Iris pigment epithelial cell (primary cell): Measurements from ENCODE around the gene PPM1M.

Experiments used
- DNase-seq: peaks from one replicate; pipeline ENCODE4 v3.0.0-alpha.2; 2011; ENCODE audit warnings: low read depth

Gene PPM1M

GRCh38 chr3:52216585-52217408 is 28.8 kb upstream of the PPM1M start:
- DNase-seq, result peak; percentile 69

DNA sequence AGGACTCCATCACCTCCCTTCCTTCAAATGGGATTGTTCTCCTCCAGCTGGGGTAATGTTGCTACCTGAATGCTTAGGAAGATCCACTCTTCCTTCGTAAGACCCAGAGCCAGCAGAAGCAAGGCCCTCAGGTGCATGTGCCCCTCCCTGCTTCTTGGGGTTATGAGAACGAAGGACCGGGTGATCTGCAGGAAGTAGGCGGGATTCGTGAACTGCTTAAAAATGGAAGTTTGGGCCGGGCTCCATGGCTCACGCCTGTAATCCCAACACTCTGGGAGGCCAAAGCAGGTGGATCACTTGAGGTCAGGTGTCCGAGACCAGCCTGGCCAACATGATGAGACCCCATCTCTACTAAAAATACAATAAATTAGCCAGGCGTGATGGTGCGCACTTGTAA is 28.2 kb upstream of the PPM1M start:
- no peak for DNase-seq

DNA sequence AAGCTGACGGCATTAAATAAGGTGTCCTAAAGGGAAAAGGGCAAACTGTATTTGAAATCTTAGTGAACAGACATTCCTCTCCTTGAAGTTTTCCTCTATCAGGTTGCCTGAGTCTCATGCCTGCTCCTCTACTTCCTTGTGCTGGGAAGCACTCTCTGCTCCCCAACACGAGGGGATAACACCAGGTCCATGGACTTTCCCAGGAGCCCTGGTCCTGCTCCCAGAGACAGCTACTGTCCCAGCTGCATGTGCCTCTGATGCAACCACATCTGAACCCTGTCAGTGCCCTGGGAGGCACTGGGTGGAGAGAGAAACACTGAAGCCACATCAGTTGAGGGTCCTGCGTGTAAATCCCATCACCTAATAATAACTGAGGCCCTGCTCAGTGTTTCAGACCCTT is 27.5 kb upstream of the PPM1M start:
- no peak for DNase-seq

DNA sequence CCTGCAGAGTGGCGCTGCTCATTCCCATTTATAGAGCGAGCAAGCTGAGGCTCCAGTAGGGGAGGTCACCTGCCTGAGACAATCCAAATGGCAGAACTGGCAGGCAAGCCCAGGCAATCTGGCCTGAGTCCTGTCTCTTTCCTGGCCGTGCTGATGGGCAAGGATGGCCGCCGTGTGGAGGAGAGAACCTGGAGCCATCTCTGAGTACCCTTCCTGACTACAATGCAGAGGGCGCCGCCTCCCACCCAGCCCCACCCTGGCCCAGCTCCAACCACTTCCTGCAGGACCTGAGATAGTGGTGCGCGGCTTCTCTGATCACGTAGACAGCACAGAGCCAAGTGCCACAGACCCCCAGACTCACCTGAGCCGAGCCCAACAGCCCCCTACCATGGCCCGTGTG is 27.1 kb upstream of the PPM1M start:
- no peak for DNase-seq

DNA sequence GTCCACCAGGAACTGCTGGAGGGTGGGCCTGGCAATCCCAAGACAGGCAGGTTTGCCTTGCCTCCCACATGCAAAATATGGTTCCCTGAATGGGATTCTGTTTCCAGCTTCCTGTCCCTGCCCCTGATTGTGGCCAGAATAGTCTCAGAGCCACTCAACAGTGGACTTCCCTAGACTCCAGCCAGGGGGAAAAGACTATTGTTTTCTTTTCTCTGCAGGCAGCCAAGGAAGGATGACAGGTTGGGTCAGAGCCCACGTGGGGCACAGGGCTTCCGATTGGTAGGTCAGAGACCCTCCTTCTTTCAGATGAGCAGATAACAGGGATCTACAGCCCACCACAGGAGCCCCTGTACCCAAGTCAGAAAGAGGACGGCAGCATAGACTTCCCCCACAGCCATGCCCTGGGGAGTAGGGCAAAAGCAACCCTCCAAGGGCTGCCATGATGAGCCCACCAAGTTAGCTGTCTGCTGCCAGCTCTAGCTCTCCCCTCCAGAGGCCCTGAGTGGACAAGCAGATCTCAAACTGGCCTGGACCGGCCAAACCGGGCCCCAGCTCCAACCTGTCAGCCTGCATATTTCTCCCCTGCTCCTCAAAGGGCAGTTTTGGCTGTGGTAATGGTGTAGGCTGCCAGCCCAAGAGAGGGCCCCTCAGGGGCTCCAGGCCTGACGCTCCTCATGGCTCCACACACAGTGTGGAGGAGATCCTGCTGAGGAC is 26.5 kb upstream of the PPM1M start:
- DNase-seq, result no peak

DNA sequence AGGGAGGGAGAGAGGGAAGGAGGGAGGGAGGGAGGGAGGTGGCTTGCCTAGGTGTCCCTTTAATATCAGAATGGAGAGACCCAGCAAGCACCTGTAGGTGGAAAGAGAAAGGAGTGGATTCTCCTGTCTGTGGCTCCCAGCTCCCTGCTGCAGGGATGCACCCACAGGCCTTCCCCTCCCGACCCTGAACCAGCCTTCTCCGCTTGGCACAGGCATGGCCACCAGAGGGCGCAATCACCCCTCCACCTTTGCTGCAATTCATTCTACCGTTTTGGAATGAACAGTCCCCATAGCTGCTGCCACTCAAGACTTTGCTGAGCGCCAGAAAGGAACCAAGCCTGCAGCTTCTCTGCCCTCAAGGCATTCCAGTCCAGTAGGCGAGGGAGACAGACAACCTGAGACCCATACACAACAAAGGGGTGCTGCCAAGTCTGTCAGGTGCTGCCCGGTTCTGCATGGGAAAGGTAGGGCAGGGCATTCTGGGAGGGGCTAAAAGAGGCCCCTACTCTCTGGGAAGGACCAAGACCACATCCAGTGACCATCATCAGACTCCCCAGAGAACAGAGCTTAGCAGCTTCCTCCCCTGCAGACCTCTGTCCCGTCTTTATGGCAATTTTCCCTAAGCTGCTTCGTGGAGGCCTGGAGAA is 25.1 kb upstream of the PPM1M start:
- DNase-seq, result peak; percentile 56

- DNase-seq, result no peak
Observed at GRCh38 chr3:52221141-52221562, 24.4 kb upstream of the PPM1M start.

GRCh38 chr3:52221563-52222318 is 23.8 kb upstream of the PPM1M start:
- no peak for DNase-seq

GRCh38 chr3:52222319-52223221 is 23.0 kb upstream of the PPM1M start:
- DNase-seq, result no peak

- DNase-seq, result no peak
Observed at GRCh38 chr3:52223449-52224408, 21.8 kb upstream of the PPM1M start.

DNA sequence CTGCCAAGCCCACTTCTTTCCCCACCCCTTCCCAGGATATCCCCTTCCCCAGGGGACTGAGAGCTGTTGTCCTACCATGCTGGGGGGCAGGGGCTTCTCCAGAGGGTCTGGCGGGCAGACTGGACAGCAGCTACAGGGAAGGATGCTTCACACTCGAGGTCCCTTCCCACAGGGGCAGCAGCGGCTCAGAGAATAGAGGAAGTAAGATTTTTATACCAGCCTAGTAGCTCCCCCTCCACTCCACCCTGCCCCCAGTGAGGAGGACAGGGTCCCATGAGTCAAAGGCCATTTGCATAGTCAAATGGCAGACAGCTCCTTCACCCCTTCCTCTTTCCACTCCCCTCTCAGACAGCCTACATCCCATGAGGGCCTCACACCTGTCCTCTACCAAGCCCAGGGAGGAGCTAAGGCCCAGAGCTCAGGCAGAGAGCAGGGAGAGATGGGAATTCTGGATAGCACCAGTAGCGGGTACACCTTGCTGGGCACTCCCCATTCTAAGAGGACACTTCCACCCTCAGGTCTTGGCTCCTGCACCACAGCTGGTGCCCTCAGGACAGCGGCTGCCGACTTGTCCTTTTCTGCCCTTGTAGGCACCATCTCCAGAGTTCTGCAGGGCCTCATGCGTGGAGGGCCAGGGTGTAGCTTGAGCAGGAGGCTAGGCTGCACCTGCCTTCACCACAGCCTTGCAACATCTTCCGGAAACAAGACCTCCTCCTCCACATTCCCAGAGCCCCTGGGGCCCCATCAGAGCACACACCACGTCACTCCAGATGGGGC is 19.9 kb upstream of the PPM1M start, which contains the start of gene TLR9:
TLR9 (minus strand) TSS at position 194 of the 777 bp plus-strand sequence; CDS start at position 78, 116 bp downstream.
- no peak for DNase-seq

DNA sequence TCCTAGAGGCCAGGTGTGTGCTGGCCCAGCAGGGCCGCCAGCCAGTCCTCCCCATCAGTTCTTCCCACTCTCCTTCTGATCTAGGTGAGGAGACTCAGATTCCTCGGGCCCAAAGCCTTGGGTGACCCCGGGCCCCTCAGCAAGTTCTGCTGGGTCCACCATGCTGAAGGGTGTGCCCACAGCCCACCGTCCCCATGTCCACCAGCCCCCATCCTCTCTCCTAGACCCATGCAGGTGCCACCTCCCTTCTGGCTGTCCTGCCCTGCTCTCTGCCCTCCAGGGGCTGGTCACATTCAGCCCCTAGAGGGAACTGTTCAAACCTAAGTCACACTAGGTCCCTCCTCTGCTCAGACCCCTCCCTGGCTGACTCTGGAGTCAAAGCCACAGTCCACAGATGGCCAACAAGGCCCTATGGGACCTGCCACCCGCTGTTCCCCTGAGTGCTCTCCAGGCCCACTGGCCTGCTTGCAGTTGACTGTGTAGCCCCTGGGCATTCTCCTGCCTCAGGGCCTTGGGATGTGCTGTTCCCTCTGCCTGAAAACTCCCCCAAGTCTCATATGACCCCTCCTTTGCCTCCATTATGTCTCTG is 19.2 kb upstream of the PPM1M start:
- DNase-seq, result no peak

- no peak for DNase-seq
Observed at GRCh38 chr3:52227117-52227516, 18.4 kb upstream of the PPM1M start.

- no peak for DNase-seq
Observed at GRCh38 chr3:52227766-52228165, 17.8 kb upstream of the PPM1M start.

DNA sequence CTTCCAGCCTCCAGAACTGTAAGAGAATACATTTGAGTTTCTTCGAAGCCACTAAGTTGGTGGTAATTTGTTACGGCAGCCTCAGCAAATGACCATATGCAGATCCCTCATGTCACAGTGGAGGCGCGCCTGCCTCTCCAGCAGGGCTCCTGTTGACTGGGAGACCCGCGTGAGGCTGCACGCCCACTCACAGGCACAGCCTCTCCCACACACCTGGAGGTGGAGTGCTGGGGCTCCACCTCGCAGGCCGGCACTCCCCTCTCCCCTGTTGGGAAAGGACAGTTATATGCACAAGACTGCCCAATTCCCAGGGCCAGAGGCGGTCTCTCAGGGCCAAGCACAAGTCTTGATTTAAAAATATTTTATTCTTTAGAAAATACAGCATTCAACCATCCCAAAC is 17.3 kb upstream of the PPM1M start:
- DNase-seq, result no peak

GRCh38 chr3:52228751-52229291 is 16.7 kb upstream of the PPM1M start:
- DNase-seq, result no peak

DNA sequence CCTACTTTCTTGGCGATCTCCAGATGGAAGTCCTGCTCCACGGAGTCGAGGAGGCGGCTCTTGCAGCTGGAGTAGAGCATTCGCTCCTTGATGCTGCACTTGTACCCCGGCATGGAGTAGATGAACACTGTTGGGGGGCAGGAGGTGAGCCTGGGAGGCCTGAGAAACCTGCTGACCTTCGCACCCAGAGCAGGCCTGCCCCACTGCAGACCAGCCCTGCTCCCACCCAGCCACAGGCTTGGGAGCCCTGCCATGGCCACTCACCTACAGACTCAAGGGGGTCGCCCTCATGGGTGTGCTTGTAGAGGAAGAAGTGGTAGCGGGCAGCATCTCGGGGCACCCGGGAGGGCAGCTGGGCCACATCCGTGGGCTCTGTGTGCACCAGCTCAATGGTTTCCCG is 15.9 kb upstream of the PPM1M start:
- no peak for DNase-seq

DNA sequence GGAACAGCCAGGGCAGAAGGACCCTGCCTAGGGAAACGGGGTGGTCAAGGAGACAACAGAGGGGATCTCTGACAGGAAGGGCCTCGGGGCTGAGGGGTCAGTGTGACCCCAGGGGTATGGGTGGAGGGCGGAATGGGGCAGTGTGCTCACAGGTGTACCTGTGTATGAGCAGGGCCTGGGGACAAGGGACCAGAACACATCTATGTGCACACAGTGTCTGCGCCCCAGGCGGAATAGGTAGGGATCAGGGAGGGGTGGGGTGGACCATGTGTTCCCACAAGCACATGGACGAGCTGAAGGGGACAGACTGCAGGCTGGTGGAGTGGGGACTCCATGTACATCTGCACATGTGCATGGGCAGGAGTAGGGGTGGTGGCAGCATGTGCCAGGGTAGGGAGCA is 15.1 kb upstream of the PPM1M start:
- no peak for DNase-seq
